Fibroblast of upper back skin (primary cell): ENCODE results near the gene DMRTC1B.
"Not testable (repeated sequence)": the region's sequence is repeated elsewhere in the genome, so short reads cannot be mapped to it uniquely, and the experiment has no call there.

ENCODE experiments used
- DNase-seq: peaks from one replicate; pipeline ENCODE4 v3.0.0-alpha.2; 2013

Gene DMRTC1B

GRCh38 chrX:72776653-72777466, at the start of gene DMRTC1B:
DMRTC1B (plus strand) TSS chrX:72776890; CDS start chrX:72845136, 68,246 bp downstream.
- DNase-seq = not testable (repeated sequence)

GRCh38 chrX:72727846-72728245, 48.8 kb upstream of the DMRTC1B start:
- DNase-seq = no peak

- not testable (repeated sequence) for DNase-seq
These were observed 43.1 kb upstream of the DMRTC1B start for GRCh38 chrX:72733636-72734035.

GRCh38 chrX:72735561-72735960, 41.1 kb upstream of the DMRTC1B start:
- DNase-seq = peak; percentile 23

GRCh38 chrX:72745546-72745945, 31.1 kb upstream of the DMRTC1B start:
- not testable (repeated sequence) for DNase-seq

- not testable (repeated sequence) for DNase-seq
These were observed 28.1 kb upstream of the DMRTC1B start for GRCh38 chrX:72748545-72748944.

- DNase-seq = not testable (repeated sequence)
These were observed 16.2 kb upstream of the DMRTC1B start for GRCh38 chrX:72760454-72760853.

- DNase-seq = not testable (repeated sequence)
These were observed 739 bp downstream of the DMRTC1B start for GRCh38 chrX:72777467-72777790.

- not testable (repeated sequence) for DNase-seq
These were observed 1.5 kb downstream of the DMRTC1B start for GRCh38 chrX:72778146-72778545.

GRCh38 chrX:72782560-72782959, 5.9 kb downstream of the DMRTC1B start, which contains the start of gene FAM236B:
FAM236B (minus strand) TSS chrX:72782660; CDS start chrX:72782560, 100 bp downstream.
- DNase-seq = not testable (repeated sequence)

- not testable (repeated sequence) for DNase-seq
These were observed 6.8 kb downstream of the DMRTC1B start for GRCh38 chrX:72783365-72783936.

- DNase-seq = not testable (repeated sequence)
These were observed 7.3 kb downstream of the DMRTC1B start for GRCh38 chrX:72783964-72784363.

- DNase-seq = not testable (repeated sequence)
These were observed 11.5 kb downstream of the DMRTC1B start for GRCh38 chrX:72788142-72788541.

- not testable (repeated sequence) for DNase-seq
These were observed 13.7 kb downstream of the DMRTC1B start for GRCh38 chrX:72790390-72790789.

- DNase-seq = not testable (repeated sequence)
These were observed 31.4 kb downstream of the DMRTC1B start, which contains the start of gene FAM236D for GRCh38 chrX:72808110-72808509. FAM236D (minus strand) TSS chrX:72808210; CDS start chrX:72808110, 100 bp downstream.

- not testable (repeated sequence) for DNase-seq
These were observed 54.0 kb downstream of the DMRTC1B start for GRCh38 chrX:72830701-72831100.

GRCh38 chrX:72837532-72837931, 60.8 kb downstream of the DMRTC1B start:
- not testable (repeated sequence) for DNase-seq

GRCh38 chrX:72882898-72883297, 106.2 kb downstream of the DMRTC1B start:
- not testable (repeated sequence) for DNase-seq

- DNase-seq = not testable (repeated sequence)
These were observed 113.0 kb downstream of the DMRTC1B start for GRCh38 chrX:72889740-72890139.
